CD14-positive monocyte (primary cell): ENCODE data around the gene PKMYT1. TPM values are rescaled to one million over a fixed set of nuclear protein-coding genes. Genes with fewer than 3 reads are reported as not detected.

ENCODE experiments used
- DNase-seq, 3 donors: peaks; one replicate each; pipeline ENCODE4 v3.0.0-alpha.2; 2011 to 2022
- H2AFZ ChIP-seq: 2 replicates; pipeline ENCODE4 v1.6.0; 2012; ENCODE audit warnings: mild to moderate bottlenecking, low read depth, low read length, inconsistent platforms; ENCODE audit not compliant: insufficient read depth, poor library complexity, severe bottlenecking
- H3K27ac ChIP-seq, 2 donors: 1 replicate in 1 of 2; 2 replicates in 1 of 2; pipeline ENCODE4 v1.5.1; 2012 to 2013; ENCODE audit warnings: low read length in 2 of 2, control low read depth in 1 of 2, inconsistent platforms in 1 of 2, low read depth in 1 of 2, mild to moderate bottlenecking in 1 of 2
- H3K27me3 ChIP-seq, 2 donors: one replicate each; pipeline versions ENCODE4 v1.6.0 to v1.6.1; 2011 to 2013; ENCODE audit warnings: low read length in 2 of 2; ENCODE audit not compliant: control insufficient read depth in 2 of 2, insufficient read depth in 2 of 2
- H3K36me3 ChIP-seq, 2 donors: replicated peaks in 1 of 2; 1 replicate in 1 of 2; 2 replicates in 1 of 2; pipeline versions ENCODE4 v1.5.1 to v1.6.1; 2012 to 2013; ENCODE audit warnings: low read length in 2 of 2, control low read depth in 1 of 2, inconsistent platforms in 1 of 2, mild to moderate bottlenecking in 1 of 2; ENCODE audit not compliant: insufficient read depth in 2 of 2, control insufficient read depth in 1 of 2
- H3K4me1 ChIP-seq, 2 donors: 1 replicate in 1 of 2; 2 replicates in 1 of 2; pipeline versions ENCODE4 v1.5.1 to v1.6.1; 2012 to 2013; ENCODE audit warnings: low read length in 2 of 2, control low read depth in 1 of 2, inconsistent platforms in 1 of 2, mild to moderate bottlenecking in 1 of 2, moderate library complexity in 1 of 2; ENCODE audit not compliant: insufficient read depth in 2 of 2, control insufficient read depth in 1 of 2
- H3K4me2 ChIP-seq: replicated peaks from 2 replicates; pipeline ENCODE3; 2012; ENCODE audit warnings: low read length, moderate library complexity, mild to moderate bottlenecking; ENCODE audit not compliant: poor library complexity, severe bottlenecking; ENCODE audit errors: extremely low read depth
- H3K4me3 ChIP-seq, 3 experiments: fragments of 200-600 bp in 1 of 3; sonication (generic) in 1 of 3; replicated peaks in 1 of 3; 1 replicate in 2 of 3; 2 replicates in 1 of 3; pipeline ENCODE4 v1.5.1; 2011 to 2013; ENCODE audit warnings: low read length in 3 of 3, mild to moderate bottlenecking in 3 of 3, control low read depth in 2 of 3, low read depth in 2 of 3, inconsistent platforms in 1 of 3, moderate library complexity in 1 of 3
- H3K79me2 ChIP-seq: 2 replicates; pipeline ENCODE4 v1.6.0; 2012; ENCODE audit warnings: mild to moderate bottlenecking, control low read depth, inconsistent platforms, low read length, moderate library complexity; ENCODE audit not compliant: insufficient read depth
- H3K9ac ChIP-seq: 2 replicates; pipeline ENCODE4 v1.6.0; 2017; ENCODE audit warnings: low read length, mild to moderate bottlenecking; ENCODE audit not compliant: insufficient read depth, poor library complexity, severe bottlenecking
- H3K9me3 ChIP-seq, 2 donors: replicated peaks in 1 of 2; 1 replicate in 1 of 2; 2 replicates in 1 of 2; pipeline versions ENCODE4 v1.5.1 to v1.6.1; 2012 to 2013; ENCODE audit warnings: low read length in 2 of 2, control low read depth in 1 of 2; ENCODE audit not compliant: control insufficient read depth in 1 of 2, insufficient read depth in 1 of 2
- H4K20me1 ChIP-seq: 2 replicates; pipeline ENCODE4 v1.6.0; 2012; ENCODE audit warnings: mild to moderate bottlenecking, low read length, control low read depth, moderate library complexity; ENCODE audit not compliant: insufficient read depth
- H3K27ac Mint-ChIP-seq, 7 donors: one replicate each; pipeline ENCODE4 v1.8.0; 2020; ENCODE audit warnings: mild to moderate bottlenecking in 7 of 7, mixed read lengths in 7 of 7, moderate library complexity in 6 of 7, inconsistent platforms in 2 of 7
- H3K27me3 Mint-ChIP-seq, 3 donors: one replicate each; pipeline ENCODE4 v1.8.0; 2021 to 2022; ENCODE audit warnings: low read depth in 3 of 3, mild to moderate bottlenecking in 3 of 3, mixed read lengths in 3 of 3, moderate library complexity in 3 of 3, inconsistent platforms in 1 of 3
- H3K36me3 Mint-ChIP-seq, 2 donors: one replicate each; pipeline ENCODE4 v1.8.0; 2020; ENCODE audit warnings: mixed read lengths in 2 of 2, inconsistent platforms in 1 of 2, mild to moderate bottlenecking in 1 of 2
- H3K4me1 Mint-ChIP-seq: one replicate; pipeline ENCODE4 v1.8.0; 2020; ENCODE audit warnings: mild to moderate bottlenecking, mixed read lengths
- H3K4me3 Mint-ChIP-seq, 2 donors: one replicate each; pipeline ENCODE4 v1.8.0; 2020; ENCODE audit warnings: mild to moderate bottlenecking in 2 of 2, mixed read lengths in 2 of 2, moderate library complexity in 1 of 2
- H3K9me3 Mint-ChIP-seq, 7 donors: one replicate each; pipeline ENCODE4 v1.8.0; 2020 to 2022; ENCODE audit warnings: mixed read lengths in 7 of 7, mild to moderate bottlenecking in 6 of 7, moderate library complexity in 6 of 7, inconsistent platforms in 2 of 7
- CTCF ChIP-seq: fragments of 200-600 bp; IDR thresholded peaks from one replicate; pipeline ENCODE4 v1.8.0; 2022; ENCODE audit warnings: antibody characterized with exemption, mild to moderate bottlenecking
- WGBS: methylation state at CpG from one replicate; pipeline ENCODE4 v1.1.5; 2013; ENCODE audit warnings: missing lambda C conversion rate; ENCODE audit not compliant: insufficient coverage; 5-methylcytosine and 5-hydroxymethylcytosine counted together
- intact Hi-C, 2 donors: fragments of 100-400 bp; cut with micrococcal nuclease; formaldehyde crosslinking; loops; one replicate each; pipeline versions ENCODE4 v1.15.0 to v1.15.1; 2023
- polyA plus RNA-seq, 3 donors: library from polyadenylated mRNA; depleted of rRNA in 1 of 3; unstranded in 2 of 3; stranded (reverse) in 1 of 3; fragments of 300-500 nt in 2 of 3; fragments of >200 nt in 1 of 3; fragmentation: Illumina TruSeq in 2 of 3; gene quantifications; 1 replicate in 2 of 3; 2 replicates in 1 of 3; pipeline ENCODE4 v1.2.3, GENCODE V29; 2012 to 2021

Gene PKMYT1
- polyA plus RNA-seq, 3 donors, result 0.39 to 3.2 (median 3.0) TPM

DNA sequence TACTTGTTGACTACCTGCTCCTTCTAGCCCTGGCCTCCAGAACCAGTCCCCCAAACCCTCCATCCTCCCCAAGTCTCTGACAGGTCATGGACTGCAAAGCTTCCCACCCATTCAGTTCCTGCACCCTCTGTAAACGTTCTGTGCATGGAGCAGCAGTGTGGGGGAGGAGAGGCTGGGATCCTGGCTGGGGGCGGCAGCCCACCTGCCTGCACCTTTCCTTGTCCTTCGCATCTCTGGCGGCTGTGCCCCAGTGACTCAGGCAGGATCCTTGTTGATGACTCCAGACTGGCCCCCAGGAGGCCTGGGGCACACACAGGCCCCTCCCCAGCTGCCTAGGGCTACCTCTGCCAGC lies 1.6 kb upstream of the PKMYT1 start:
- intact Hi-C loops, result loop anchor here in 1 of 2 donors (2.0 kb wide), 1 partner anchor 13 kb away; the partner anchor contains the start of gene PAQR4

DNA sequence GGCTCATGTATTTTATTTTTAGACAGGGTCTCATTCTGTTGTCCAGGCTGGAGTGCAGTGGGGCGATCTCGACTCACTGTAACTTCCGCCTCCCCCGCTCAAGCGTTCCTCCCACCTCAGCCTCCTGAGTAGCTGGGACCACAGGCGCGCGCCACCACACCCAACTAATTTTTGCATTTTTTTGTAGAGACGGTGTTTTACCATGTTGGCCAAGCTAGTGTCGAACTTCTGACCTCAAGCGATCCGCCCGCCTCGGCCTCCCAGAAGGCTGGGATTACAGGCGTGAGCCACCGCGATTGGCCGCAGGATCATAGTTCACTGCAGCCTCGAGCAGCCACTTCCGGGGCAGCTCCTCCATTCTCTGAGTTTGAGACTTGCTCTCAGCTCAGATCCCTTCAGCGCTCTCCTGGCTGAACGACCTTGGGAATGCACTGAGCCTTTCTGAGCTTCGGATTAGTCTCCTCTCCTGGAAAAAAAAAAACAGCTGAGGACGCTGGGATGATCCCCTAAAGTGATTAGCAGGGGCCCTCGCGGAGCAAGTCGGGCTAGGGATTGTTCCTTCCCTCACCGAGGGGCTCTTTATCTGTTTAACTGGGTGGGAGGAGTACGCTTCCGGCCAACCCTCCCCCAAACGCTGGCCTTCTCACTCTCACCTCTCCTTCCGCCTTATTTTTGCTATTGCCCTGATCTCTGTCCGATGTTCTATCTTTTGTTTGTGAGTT lies 1.1 kb upstream of the PKMYT1 start:
- H3K27ac Mint-ChIP-seq, result peak overlapping the region; percentile 25 to 90 (median 82)
- no peaks in the 10 kb centered on the region for H3K36me3 ChIP-seq
- peaks cover 22 to 29% of the 10 kb centered on the region in 2 donors for H3K4me1 ChIP-seq
- H3K27ac ChIP-seq, result peak overlapping the region; percentile 48 to 74
- peaks cover 0 to 3% of the 10 kb centered on the region in 2 donors for H3K36me3 Mint-ChIP-seq
- H3K4me3 ChIP-seq, result peak overlapping the region in 2 of 3 experiments; percentile 86 to 92
- TF ChIP-seq CTCF, result no peak
- no peak for DNase-seq
- no peaks in the 10 kb centered on the region for H3K27me3 ChIP-seq
- H3K9me3 Mint-ChIP-seq, result no peaks in the 10 kb centered on the region
- 85% methylated on average over 25 of the region's 33 CpGs for WGBS
- H3K4me3 Mint-ChIP-seq, result peak overlapping the region; percentile 81 to 85
- peaks cover 28% of the 10 kb centered on the region for H3K4me1 Mint-ChIP-seq
- peak overlapping the region; percentile 89 for H3K9ac ChIP-seq
- intact Hi-C loops, result no loop called here
- H3K27me3 Mint-ChIP-seq, result peaks cover 3 to 9% (median 4%) of the 10 kb centered on the region in 3 donors
- H2AFZ ChIP-seq, result peak overlapping the region; percentile 83
- no peaks in the 10 kb centered on the region for H3K9me3 ChIP-seq
- no peaks in the 10 kb centered on the region for H4K20me1 ChIP-seq
- H3K4me2 ChIP-seq, result peak overlapping the region; percentile 99
- H3K79me2 ChIP-seq, result peaks cover 11% of the 10 kb centered on the region

More for the DNA sequence above, 1.6 kb upstream of the PKMYT1 start:
- peak overlapping the region in 1 of 7 donors; percentile 59 for H3K27ac Mint-ChIP-seq
- H3K4me3 ChIP-seq, result no peak overlapping the region
- peaks cover 11% of the 10 kb centered on the region for H3K79me2 ChIP-seq
- H3K4me1 ChIP-seq, result peaks cover 22 to 29% of the 10 kb centered on the region in 2 donors
- no peak overlapping the region for H3K9ac ChIP-seq
- peaks cover 3 to 14% (median 4%) of the 10 kb centered on the region in 3 donors for H3K27me3 Mint-ChIP-seq
- TF ChIP-seq CTCF, result no peak
- no peaks in the 10 kb centered on the region for H3K36me3 Mint-ChIP-seq
- no peak overlapping the region for H3K27ac ChIP-seq
- H3K36me3 ChIP-seq, result no peaks in the 10 kb centered on the region
- peaks cover 28% of the 10 kb centered on the region for H3K4me1 Mint-ChIP-seq
- H3K4me3 Mint-ChIP-seq, result no peak overlapping the region
- no peaks in the 10 kb centered on the region for H3K9me3 ChIP-seq
- H4K20me1 ChIP-seq, result no peaks in the 10 kb centered on the region
- WGBS, result no CpG with 5 or more reads among the region's 4 CpGs
- H3K27me3 ChIP-seq, result no peaks in the 10 kb centered on the region
- H3K4me2 ChIP-seq, result no peak overlapping the region
- no peak overlapping the region for H2AFZ ChIP-seq
- no peaks in the 10 kb centered on the region for H3K9me3 Mint-ChIP-seq
- DNase-seq, result no peak
